ENCODE data around the gene PIP5KL1. TPM values are rescaled to one million over a fixed set of nuclear protein-coding genes. Genes with fewer than 3 reads are reported as not detected.

The PIP5KL1 gene
- polyA plus RNA-seq, 1 donor (not counting 4 experiments of a cell fraction or from before 2014, with no cell fraction given): 4.4 TPM

DNA sequence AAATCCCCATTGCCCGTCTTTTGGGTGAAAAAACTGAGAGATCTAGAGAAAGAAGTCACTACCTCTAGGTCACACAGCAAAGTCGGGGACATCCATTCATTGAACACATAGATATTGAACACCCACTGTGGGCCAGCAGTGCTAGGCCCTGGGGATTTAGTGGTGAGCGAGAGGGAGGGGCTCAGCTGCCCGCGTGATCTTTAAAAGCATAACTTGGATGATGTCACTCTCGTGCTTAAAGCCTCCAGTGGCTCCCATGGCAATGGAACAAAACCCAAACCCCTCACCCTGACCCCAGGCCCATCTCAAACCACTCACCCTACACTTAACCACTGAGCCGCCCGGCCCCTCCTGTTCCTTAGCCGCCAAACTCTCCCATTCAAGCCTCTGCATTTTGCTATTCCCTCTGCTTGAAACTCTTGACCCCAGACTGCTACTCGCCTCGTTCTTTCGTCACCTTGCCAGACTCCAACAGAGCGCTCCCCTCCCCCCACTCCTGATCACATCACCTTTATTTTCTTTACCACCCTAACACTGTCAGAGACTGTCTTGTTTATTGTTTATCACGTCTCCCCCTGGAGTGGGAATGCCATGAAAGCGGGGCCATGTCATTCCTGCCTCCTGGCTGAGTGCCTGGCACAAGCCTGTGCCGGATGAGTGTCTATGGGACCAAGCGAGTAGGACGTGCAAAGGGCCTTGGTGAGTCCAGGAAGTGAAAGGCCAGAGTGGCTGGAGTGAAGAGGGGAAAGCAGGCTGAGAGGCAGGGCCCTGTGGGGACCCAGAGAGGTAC is 710 bp upstream of the PIP5KL1 start:
- TF ChIP-seq, protein P1, sequence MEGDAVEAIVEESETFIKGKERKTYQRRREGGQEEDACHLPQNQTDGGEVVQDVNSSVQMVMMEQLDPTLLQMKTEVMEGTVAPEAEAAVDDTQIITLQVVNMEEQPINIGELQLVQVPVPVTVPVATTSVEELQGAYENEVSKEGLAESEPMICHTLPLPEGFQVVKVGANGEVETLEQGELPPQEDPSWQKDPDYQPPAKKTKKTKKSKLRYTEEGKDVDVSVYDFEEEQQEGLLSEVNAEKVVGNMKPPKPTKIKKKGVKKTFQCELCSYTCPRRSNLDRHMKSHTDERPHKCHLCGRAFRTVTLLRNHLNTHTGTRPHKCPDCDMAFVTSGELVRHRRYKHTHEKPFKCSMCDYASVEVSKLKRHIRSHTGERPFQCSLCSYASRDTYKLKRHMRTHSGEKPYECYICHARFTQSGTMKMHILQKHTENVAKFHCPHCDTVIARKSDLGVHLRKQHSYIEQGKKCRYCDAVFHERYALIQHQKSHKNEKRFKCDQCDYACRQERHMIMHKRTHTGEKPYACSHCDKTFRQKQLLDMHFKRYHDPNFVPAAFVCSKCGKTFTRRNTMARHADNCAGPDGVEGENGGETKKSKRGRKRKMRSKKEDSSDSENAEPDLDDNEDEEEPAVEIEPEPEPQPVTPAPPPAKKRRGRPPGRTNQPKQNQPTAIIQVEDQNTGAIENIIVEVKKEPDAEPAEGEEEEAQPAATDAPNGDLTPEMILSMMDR (optimal IDR thresholded peaks at IDR 0.05 in 1 of 3, IDR thresholded peaks at IDR 0.05 in 1 of 3, conservative IDR thresholded peaks at IDR 0.05 in 1 of 3; ENCODE audit: extremely low read depth in 1 of 3, insufficient read depth in 2 of 3, low read length in 3 of 3): no peak
- no peak for TF ChIP-seq EZH2 (IDR thresholded peaks at IDR 0.05; ENCODE audit: low read length)
- no peak overlapping the region for H3K9ac ChIP-seq (ENCODE audit: control insufficient read depth, extremely low read depth, insufficient read depth, low read length)
- DNase-seq (ENCODE audit: low read depth, low spot score): no peak
- peaks cover 20% of the 10 kb centered on the region for H3K79me2 ChIP-seq (ENCODE audit: control insufficient read depth, insufficient read depth, low read length)
- H3K9me3 ChIP-seq (ENCODE audit: control insufficient read depth, low read depth, low read length): no peaks in the 10 kb centered on the region
- peak overlapping the region; percentile 86 for H3K4me2 ChIP-seq (ENCODE audit: control insufficient read depth, extremely low read depth, insufficient read depth, low read depth, low read length)
- no peaks in the 10 kb centered on the region for H3K9me1 ChIP-seq (ENCODE audit: control insufficient read depth, extremely low read depth, insufficient read depth, low read length)
- H3K4me1 ChIP-seq (ENCODE audit: control insufficient read depth, extremely low read depth, insufficient read depth, low read length): peaks cover 33% of the 10 kb centered on the region
- H3K4me3 ChIP-seq (ENCODE audit: control insufficient read depth in 2 of 3, extremely low read depth in 1 of 3, insufficient read depth in 2 of 3, low read depth in 1 of 3, low read length in 3 of 3): peak overlapping the region in 2 of 3 experiments; percentile 51 to 73
- peaks cover 6 to 9% of the 10 kb centered on the region in 2 experiments for H3K36me3 ChIP-seq (ENCODE audit: control insufficient read depth in 2 of 2, extremely low read depth in 1 of 2, insufficient read depth in 2 of 2, low read length in 2 of 2)
- dilution Hi-C loops (cut with MboI; ENCODE audit: extremely low pct_ligation_motif_present, low sequenced_read_pairs): loop anchor here (25.0 kb wide), 1 partner anchor 131 kb away; the partner anchor contains the start of genes NAIF1 and SLC25A25
- no peak for FAIRE-seq
- peak overlapping the region; percentile 10 for H2AFZ ChIP-seq (ENCODE audit: control insufficient read depth, low read length)
- H3K27ac ChIP-seq (ENCODE audit: control insufficient read depth, insufficient read depth, low read length): no peak overlapping the region
- peaks cover 2% of the 10 kb centered on the region for H4K20me1 ChIP-seq (ENCODE audit: control insufficient read depth, extremely low read depth, insufficient read depth, low read length)
- H3K27me3 ChIP-seq (ENCODE audit: control insufficient read depth, extremely low read depth, insufficient read depth, low read length): no peaks in the 10 kb centered on the region

DNA sequence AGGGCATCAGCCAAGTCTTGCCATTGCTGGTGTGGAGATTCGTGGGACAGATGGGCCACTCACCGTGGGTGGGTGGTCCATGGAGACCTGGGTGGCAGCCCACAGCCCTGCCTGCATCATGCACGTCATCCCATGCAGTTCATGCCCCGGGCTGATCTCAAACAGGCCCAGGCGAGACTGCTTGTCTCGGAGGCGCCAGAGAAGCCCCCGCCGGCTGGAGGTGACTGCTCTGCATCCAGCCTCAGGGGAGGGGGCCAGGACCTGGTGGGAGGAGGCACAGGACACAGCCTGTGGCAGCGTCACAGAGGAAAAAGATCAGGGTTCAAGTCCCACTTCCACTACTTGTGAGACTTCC is 975 bp downstream of the PIP5KL1 start:
- no peak overlapping the region for H3K9ac ChIP-seq (ENCODE audit: control insufficient read depth, extremely low read depth, insufficient read depth, low read length)
- no peak overlapping the region for H3K27ac ChIP-seq (ENCODE audit: control insufficient read depth, insufficient read depth, low read length)
- no peaks in the 10 kb centered on the region for H4K20me1 ChIP-seq (ENCODE audit: control insufficient read depth, extremely low read depth, insufficient read depth, low read length)
- peaks cover 0 to 2% of the 10 kb centered on the region in 2 experiments for H3K36me3 ChIP-seq (ENCODE audit: control insufficient read depth in 2 of 2, extremely low read depth in 1 of 2, insufficient read depth in 2 of 2, low read length in 2 of 2)
- no peaks in the 10 kb centered on the region for H3K9me3 ChIP-seq (ENCODE audit: control insufficient read depth, low read depth, low read length)
- no peak for TF ChIP-seq EZH2 (IDR thresholded peaks at IDR 0.05; ENCODE audit: low read length)
- TF ChIP-seq, protein P1 (optimal IDR thresholded peaks at IDR 0.05 in 1 of 3, IDR thresholded peaks at IDR 0.05 in 1 of 3, conservative IDR thresholded peaks at IDR 0.05 in 1 of 3; ENCODE audit: extremely low read depth in 1 of 3, insufficient read depth in 2 of 3, low read length in 3 of 3): no peak
- dilution Hi-C loops (cut with MboI; ENCODE audit: extremely low pct_ligation_motif_present, low sequenced_read_pairs): loop anchor here (25.0 kb wide), 1 partner anchor 133 kb away; the partner anchor contains the start of genes NAIF1 and SLC25A25
- no peak overlapping the region for H2AFZ ChIP-seq (ENCODE audit: control insufficient read depth, low read length)
- no peak overlapping the region for H3K4me3 ChIP-seq (ENCODE audit: control insufficient read depth in 2 of 3, extremely low read depth in 1 of 3, insufficient read depth in 2 of 3, low read depth in 1 of 3, low read length in 3 of 3)
- no peaks in the 10 kb centered on the region for H3K9me1 ChIP-seq (ENCODE audit: control insufficient read depth, extremely low read depth, insufficient read depth, low read length)
- peaks cover 25% of the 10 kb centered on the region for H3K4me1 ChIP-seq (ENCODE audit: control insufficient read depth, extremely low read depth, insufficient read depth, low read length)
- DNase-seq (ENCODE audit: low read depth, low spot score) (no peak), FAIRE-seq (no peak)
- H3K27me3 ChIP-seq (ENCODE audit: control insufficient read depth, extremely low read depth, insufficient read depth, low read length): no peaks in the 10 kb centered on the region
- H3K4me2 ChIP-seq (ENCODE audit: control insufficient read depth, extremely low read depth, insufficient read depth, low read depth, low read length): no peak overlapping the region
- H3K79me2 ChIP-seq (ENCODE audit: control insufficient read depth, insufficient read depth, low read length): peaks cover 5% of the 10 kb centered on the region

All from keratinocyte (primary cell).